Skeletal muscle satellite cell (primary cell): ENCODE results near the gene CSTB.
A peak's percentile ranks its signal among the peaks of the same experiment; 100 is the strongest.

Experiments
- H3K27me3 ChIP-seq: 2 replicates; pipeline ENCODE4 v1.7.0; 2013; ENCODE audit warnings: low read length; ENCODE audit not compliant: control insufficient read depth, insufficient read depth
- H3K36me3 ChIP-seq: 2 replicates; pipeline ENCODE4 v1.7.0; 2013; ENCODE audit warnings: mild to moderate bottlenecking, control low read depth, low read length; ENCODE audit not compliant: insufficient read depth
- H3K4me1 ChIP-seq: 2 replicates; pipeline ENCODE4 v1.7.0; 2013; ENCODE audit warnings: low read length; ENCODE audit not compliant: control insufficient read depth, insufficient read depth
- H3K4me2 ChIP-seq: 2 replicates; pipeline ENCODE4 v1.7.0; 2013; ENCODE audit warnings: mild to moderate bottlenecking, low read length
- H3K4me3 ChIP-seq: 2 replicates; pipeline ENCODE4 v1.7.0; 2013; ENCODE audit warnings: low read length
- H3K9ac ChIP-seq: 2 replicates; pipeline ENCODE4 v1.7.0; 2013; ENCODE audit warnings: mild to moderate bottlenecking, low read depth, low read length, moderate library complexity
- H3K9me3 ChIP-seq: replicated peaks from 2 replicates; pipeline ENCODE4 v1.7.0; 2013; ENCODE audit warnings: mild to moderate bottlenecking, control low read depth, low read length

The CSTB gene

GRCh38 chr21:43783098-43783700, 7.1 kb upstream of the CSTB start:
- H3K4me2 ChIP-seq: no peak overlapping the region
- no peaks in the 10 kb centered on the region for H3K36me3 ChIP-seq
- no peak overlapping the region for H3K4me3 ChIP-seq
- no peaks in the 10 kb centered on the region for H3K27me3 ChIP-seq
- H3K9ac ChIP-seq: no peak overlapping the region
- no peaks in the 10 kb centered on the region for H3K4me1 ChIP-seq
- no peaks in the 10 kb centered on the region for H3K9me3 ChIP-seq

DNA sequence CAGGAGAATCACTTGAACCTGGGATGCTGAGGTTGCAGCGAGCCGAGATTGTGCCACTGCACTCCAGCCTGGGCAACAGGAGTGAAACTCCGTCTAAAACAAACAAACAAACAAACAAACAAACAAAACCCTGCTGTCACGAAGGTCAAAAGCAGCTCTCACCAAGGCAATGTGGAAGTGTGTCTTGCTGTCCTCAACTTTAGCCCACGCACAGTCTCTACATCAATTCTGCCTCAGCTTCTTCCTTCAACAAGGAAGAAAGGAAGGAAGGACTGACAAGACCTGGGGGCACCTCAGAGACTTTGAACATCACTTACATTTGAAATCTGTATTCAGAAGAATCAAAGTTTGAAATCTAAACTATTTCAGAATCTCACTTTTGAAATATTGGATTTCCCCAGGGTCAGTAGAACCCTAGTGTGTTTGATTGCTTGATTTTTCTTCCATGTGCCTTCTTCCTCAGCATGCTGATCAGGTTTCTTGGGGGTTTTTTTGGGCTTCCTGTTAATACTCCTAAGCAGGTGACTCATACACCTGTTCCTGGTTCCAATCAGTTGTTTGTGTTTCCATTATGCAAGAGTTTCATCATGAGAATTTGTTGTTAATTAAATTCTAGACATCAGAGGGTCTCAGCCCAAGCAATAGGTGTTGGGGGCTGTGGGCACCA, 6.5 kb upstream of the CSTB start:
- no peak overlapping the region for H3K4me3 ChIP-seq

DNA sequence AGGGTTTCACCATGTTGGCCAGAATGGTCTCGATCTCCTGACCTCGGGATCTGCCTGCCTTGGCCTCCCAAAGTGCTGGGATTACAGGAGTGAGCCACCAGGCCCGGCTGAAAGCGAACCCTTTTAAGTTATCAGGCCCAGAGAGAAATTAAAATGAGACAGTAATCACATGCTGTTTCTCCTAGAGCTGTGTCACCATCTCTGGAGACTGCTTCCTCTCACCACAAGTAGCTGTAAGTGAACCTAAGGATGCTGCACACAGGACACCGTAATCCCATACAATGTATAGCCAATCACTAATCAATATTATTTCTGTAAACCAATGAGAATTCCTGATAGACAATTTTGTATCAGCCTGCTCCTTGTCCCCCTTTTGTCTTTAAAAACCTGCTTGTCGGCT, 5.7 kb upstream of the CSTB start:
- Histone ChIP-seq H3K9me3 (no peaks in the 10 kb centered on the region), H3K4me2 (no peak overlapping the region), H3K9ac (no peak overlapping the region), H3K36me3 (no peaks in the 10 kb centered on the region), H3K4me1 (no peaks in the 10 kb centered on the region), H3K27me3 (no peaks in the 10 kb centered on the region), H3K4me3 (no peak overlapping the region)

More for the DNA sequence above, 6.5 kb upstream of the CSTB start:
- Histone ChIP-seq H3K9me3 (no peaks in the 10 kb centered on the region), H3K4me2 (no peak overlapping the region), H3K9ac (no peak overlapping the region), H3K4me1 (no peaks in the 10 kb centered on the region), H3K27me3 (no peaks in the 10 kb centered on the region), H3K36me3 (no peaks in the 10 kb centered on the region)

DNA sequence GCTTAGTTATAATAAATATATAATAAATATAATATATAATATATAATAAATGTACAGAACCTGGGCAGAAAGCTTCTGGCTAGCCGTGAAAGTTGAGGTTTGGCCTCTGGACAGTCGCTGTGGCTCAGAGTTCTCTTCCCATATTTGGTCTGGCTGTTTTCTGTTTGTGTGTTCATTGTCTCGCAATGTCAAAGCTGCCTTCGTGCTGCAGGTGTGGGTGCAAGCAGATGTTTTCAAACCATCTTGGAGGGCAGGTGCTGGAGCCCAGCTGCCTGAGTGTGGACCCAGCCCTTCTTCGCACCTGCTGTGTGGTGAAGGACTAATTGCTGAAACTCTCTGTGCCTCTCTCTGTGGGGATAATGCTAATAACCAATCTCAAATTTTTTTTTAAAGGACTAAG, 3.6 kb upstream of the CSTB start:
- Histone ChIP-seq H3K36me3 (peaks cover under 1% of the 10 kb centered on the region), H3K4me1 (peaks cover 6% of the 10 kb centered on the region), H3K4me2 (no peak overlapping the region), H3K4me3 (no peak overlapping the region), H3K9me3 (no peaks in the 10 kb centered on the region), H3K9ac (no peak overlapping the region), H3K27me3 (no peaks in the 10 kb centered on the region)

GRCh38 chr21:43778469-43779335, 2.6 kb upstream of the CSTB start:
- peaks cover 10% of the 10 kb centered on the region for H3K36me3 ChIP-seq
- H3K27me3 ChIP-seq: no peaks in the 10 kb centered on the region
- H3K4me1 ChIP-seq: peaks cover 6% of the 10 kb centered on the region
- H3K9me3 ChIP-seq: no peaks in the 10 kb centered on the region
- no peak overlapping the region for H3K4me2 ChIP-seq
- H3K4me3 ChIP-seq: no peak overlapping the region
- no peak overlapping the region for H3K9ac ChIP-seq

DNA sequence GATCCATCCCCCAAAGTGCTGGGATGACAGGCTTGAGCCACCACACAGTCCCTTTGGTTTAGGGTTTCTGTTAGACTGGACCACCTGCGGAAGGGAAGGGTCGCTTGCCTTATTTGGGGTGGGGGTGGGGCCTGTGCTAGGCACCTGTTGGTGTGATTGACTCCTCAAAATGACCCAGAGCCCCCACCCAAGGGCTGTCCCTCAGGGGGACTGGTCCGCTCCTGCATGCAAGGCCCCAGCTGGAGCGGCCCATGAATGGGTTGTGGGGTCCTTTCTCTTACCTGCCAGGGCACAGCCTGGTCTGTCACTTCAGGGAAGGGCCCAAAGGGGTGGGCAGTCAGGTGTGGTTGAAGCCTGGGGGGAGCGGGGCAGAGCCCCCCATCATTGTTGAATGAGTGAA, 1.8 kb upstream of the CSTB start:
- no peaks in the 10 kb centered on the region for H3K27me3 ChIP-seq
- no peaks in the 10 kb centered on the region for H3K9me3 ChIP-seq
- no peak overlapping the region for H3K4me2 ChIP-seq
- H3K9ac ChIP-seq: no peak overlapping the region
- peaks cover 6% of the 10 kb centered on the region for H3K4me1 ChIP-seq
- no peak overlapping the region for H3K4me3 ChIP-seq
- H3K36me3 ChIP-seq: peaks cover 18% of the 10 kb centered on the region

GRCh38 chr21:43775190-43775589, 918 bp downstream of the CSTB start:
- Histone ChIP-seq H3K4me2 (peak overlapping the region; percentile 97), H3K9ac (peak overlapping the region; percentile 94), H3K4me1 (peaks cover 6% of the 10 kb centered on the region), H3K9me3 (no peaks in the 10 kb centered on the region), H3K36me3 (peaks cover 23% of the 10 kb centered on the region), H3K4me3 (peak overlapping the region; percentile 96), H3K27me3 (no peaks in the 10 kb centered on the region)

- no peaks in the 10 kb centered on the region for H3K27me3 ChIP-seq
- peaks cover 6% of the 10 kb centered on the region for H3K4me1 ChIP-seq
- H3K9ac ChIP-seq: no peak overlapping the region
- H3K4me2 ChIP-seq: peak overlapping the region; percentile 97
- peak overlapping the region; percentile 96 for H3K4me3 ChIP-seq
- H3K9me3 ChIP-seq: no peaks in the 10 kb centered on the region
- peaks cover 23% of the 10 kb centered on the region for H3K36me3 ChIP-seq
Measured at GRCh38 chr21:43774163-43774562, 1.9 kb downstream of the CSTB start.

DNA sequence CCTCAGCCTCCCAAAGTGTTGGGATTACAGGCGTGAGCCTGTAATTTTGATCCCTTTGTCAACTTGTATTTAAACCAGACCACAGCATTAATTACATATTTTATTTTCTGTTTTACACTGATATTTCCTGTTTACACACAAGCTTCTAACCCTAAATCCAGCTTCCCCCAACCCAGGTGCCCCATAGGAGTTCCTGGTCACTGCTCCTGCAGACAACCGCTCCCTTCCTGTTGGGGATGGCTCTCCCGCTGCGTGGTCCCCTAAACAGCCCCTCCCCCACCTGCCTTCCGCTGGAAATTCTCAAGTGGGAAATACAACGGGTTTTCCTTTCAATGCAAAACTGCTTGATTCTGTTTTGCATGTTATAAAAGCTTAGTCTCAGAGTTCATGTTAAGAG, 3.7 kb downstream of the CSTB start:
- Histone ChIP-seq H3K9ac (no peak overlapping the region), H3K9me3 (no peaks in the 10 kb centered on the region), H3K4me1 (peaks cover 18% of the 10 kb centered on the region), H3K36me3 (peaks cover 23% of the 10 kb centered on the region), H3K27me3 (no peaks in the 10 kb centered on the region), H3K4me3 (no peak overlapping the region), H3K4me2 (no peak overlapping the region)

DNA sequence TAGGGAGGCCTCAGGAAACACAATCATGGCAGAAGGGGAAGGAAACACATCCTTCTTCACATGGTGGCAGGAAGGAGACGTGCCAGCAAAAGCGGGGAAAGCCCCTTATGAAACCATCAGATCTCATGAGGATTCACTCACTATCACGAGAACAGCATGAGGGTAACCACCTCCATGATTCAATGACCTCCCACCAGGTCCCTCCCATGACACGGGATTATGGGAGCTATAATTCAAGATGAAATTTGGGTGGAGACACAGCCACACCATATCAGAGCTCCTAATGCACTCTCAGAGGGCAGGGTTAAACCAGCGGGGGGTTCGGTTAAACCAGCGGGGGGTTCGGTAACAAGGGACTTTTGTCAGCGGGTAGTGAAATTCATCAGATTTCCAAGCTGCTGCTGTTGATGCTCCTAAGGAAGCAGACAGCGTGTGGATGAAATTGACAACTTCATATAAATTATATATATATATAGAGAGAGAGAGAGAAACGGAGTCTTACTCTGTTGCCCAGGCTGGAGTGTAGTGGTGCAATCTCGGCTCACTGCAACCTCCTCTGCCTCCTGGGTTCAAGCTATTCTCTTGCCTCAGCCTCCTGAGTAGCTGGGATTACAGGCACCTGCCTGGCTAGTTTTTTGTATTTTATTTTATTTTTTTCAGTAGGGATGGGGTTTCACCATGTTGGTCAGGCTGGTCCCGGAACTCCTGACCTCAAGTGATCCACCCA, 4.2 kb downstream of the CSTB start:
- peaks cover 23% of the 10 kb centered on the region for H3K36me3 ChIP-seq
- H3K9me3 ChIP-seq: no peaks in the 10 kb centered on the region
- H3K4me3 ChIP-seq: no peak overlapping the region
- no peaks in the 10 kb centered on the region for H3K27me3 ChIP-seq
- no peak overlapping the region for H3K9ac ChIP-seq
- H3K4me1 ChIP-seq: peaks cover 21% of the 10 kb centered on the region
- no peak overlapping the region for H3K4me2 ChIP-seq

GRCh38 chr21:43771199-43771675, 4.9 kb downstream of the CSTB start:
- Histone ChIP-seq H3K9ac (no peak overlapping the region), H3K9me3 (no peaks in the 10 kb centered on the region), H3K27me3 (no peaks in the 10 kb centered on the region), H3K36me3 (peaks cover 23% of the 10 kb centered on the region), H3K4me1 (peaks cover 21% of the 10 kb centered on the region), H3K4me2 (no peak overlapping the region), H3K4me3 (no peak overlapping the region)
